ENCODE results near the gene GCC1. TPM values are rescaled to one million over a fixed set of nuclear protein-coding genes. Genes with fewer than 3 reads are reported as not detected.

Gene GCC1
- total and polyA plus RNA-seq, 2 donors (not counting 3 experiments of a cell fraction or from before 2014, with no cell fraction given), result 4.6 to 15.5 TPM

- no peak for DNase-seq (ENCODE audit: low read depth, low spot score)
- Histone ChIP-seq H3K4me1 (ENCODE audit: control insufficient read depth, extremely low read depth, insufficient read depth, low read length) (no peaks in the 10 kb centered on the region), H3K27me3 (ENCODE audit: control insufficient read depth in 2 of 2, insufficient read depth in 2 of 2, low read length in 2 of 2) (peaks cover 17 to 20% of the 10 kb centered on the region in 2 experiments), H3K9me3 (replicated peaks; ENCODE audit: control insufficient read depth, insufficient read depth, low read length) (no peaks in the 10 kb centered on the region), H3K36me3 (ENCODE audit: control insufficient read depth in 2 of 2, extremely low read depth in 1 of 2, insufficient read depth in 2 of 2, low read length in 2 of 2) (no peaks in the 10 kb centered on the region), H3K9ac (replicated peaks; ENCODE audit: extremely low read depth, insufficient read depth, low read length) (no peak overlapping the region), H4K20me1 (replicated peaks; ENCODE audit: control insufficient read depth, extremely low read depth, insufficient read depth, low read length) (no peaks in the 10 kb centered on the region), H2AFZ (ENCODE audit: low read depth, low read length) (no peak overlapping the region), H3K79me2 (ENCODE audit: control insufficient read depth, insufficient read depth, low read length) (no peaks in the 10 kb centered on the region), H3K4me3 (replicated peaks in 1 of 3; ENCODE audit: insufficient read depth in 1 of 3, low read depth in 1 of 3, low read length in 3 of 3) (no peak overlapping the region), H3K4me2 (ENCODE audit: insufficient read depth, low read length) (no peak overlapping the region), H3K9me1 (replicated peaks; ENCODE audit: control insufficient read depth, extremely low read depth, insufficient read depth, low read length) (no peaks in the 10 kb centered on the region), H3K27ac (ENCODE audit: insufficient read depth, low read depth, low read length) (no peak overlapping the region)
- no peak for FAIRE-seq
- TF ChIP-seq MAX (IDR thresholded peaks at IDR 0.05; ENCODE audit: insufficient read depth, insufficient read length), result no peak
- TF ChIP-seq GATA2 (IDR thresholded peaks at IDR 0.05; ENCODE audit: insufficient read depth, insufficient read length, low read depth, low read length), result no peak
- no peak for TF ChIP-seq POLR2A (IDR thresholded peaks at IDR 0.05; ENCODE audit: low read depth, low read length)
- TF ChIP-seq POLR2AphosphoS5 (IDR thresholded peaks at IDR 0.05; ENCODE audit: insufficient read depth, low read depth, low read length), result no peak
- TF ChIP-seq FOS (IDR thresholded peaks at IDR 0.05; ENCODE audit: borderline replicate concordance, insufficient read depth, low read length), result no peak
- TF ChIP-seq CTCF (IDR thresholded peaks at IDR 0.05; ENCODE audit: extremely low read depth in 1 of 2, insufficient read depth in 1 of 2, low read depth in 1 of 2, low read length in 2 of 2), result no peak
- TF ChIP-seq JUN (IDR thresholded peaks at IDR 0.05; ENCODE audit: borderline replicate concordance, insufficient read depth, insufficient read length, low read depth), result no peak
- intact Hi-C loops (cut with micrococcal nuclease) (no loop called here), dilution Hi-C loops (cut with MboI; ENCODE audit: extremely low pct_ligation_motif_present, low sequenced_read_pairs) (no loop called here)
- POLR2A ChIA-PET, result no interaction called here
- BruUV-seq (replicated peaks), result no TSS peak
- CTCF ChIA-PET, result no interaction called here
Observed at GRCh38 chr7:127536394-127536691, 49.1 kb downstream of the GCC1 start.
